Stimulated activated CD8-positive, alpha-beta memory T cell treated with anti-CD3 and anti-CD28 coated beads, Interleukin-2, amount 100 ng/mL, for 1 hour (primary cell): ENCODE results near the gene ANKRD44.

Experiments used
- DNase-seq, 2 donors: peaks; one replicate each; pipeline ENCODE4 v3.0.0-alpha.2; 2020; ENCODE audit warnings: low read depth in 2 of 2

The ANKRD44 gene

DNA sequence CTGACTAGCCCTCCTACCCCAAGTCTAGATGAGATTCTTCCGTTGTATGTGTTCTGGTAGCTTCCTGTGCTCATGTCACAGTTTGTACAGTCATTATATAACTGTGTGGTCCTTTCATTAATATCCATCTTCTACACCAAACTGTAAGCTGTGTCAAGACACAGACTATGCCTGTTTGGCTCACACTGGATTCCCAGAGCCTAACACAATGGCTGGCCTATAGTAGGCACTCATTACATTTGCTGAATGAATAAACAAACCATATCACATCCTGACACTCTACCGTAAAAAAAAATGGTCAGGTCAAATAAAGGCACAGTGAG lies 72.6 kb downstream of the ANKRD44 start:
- DNase-seq = no peak

DNA sequence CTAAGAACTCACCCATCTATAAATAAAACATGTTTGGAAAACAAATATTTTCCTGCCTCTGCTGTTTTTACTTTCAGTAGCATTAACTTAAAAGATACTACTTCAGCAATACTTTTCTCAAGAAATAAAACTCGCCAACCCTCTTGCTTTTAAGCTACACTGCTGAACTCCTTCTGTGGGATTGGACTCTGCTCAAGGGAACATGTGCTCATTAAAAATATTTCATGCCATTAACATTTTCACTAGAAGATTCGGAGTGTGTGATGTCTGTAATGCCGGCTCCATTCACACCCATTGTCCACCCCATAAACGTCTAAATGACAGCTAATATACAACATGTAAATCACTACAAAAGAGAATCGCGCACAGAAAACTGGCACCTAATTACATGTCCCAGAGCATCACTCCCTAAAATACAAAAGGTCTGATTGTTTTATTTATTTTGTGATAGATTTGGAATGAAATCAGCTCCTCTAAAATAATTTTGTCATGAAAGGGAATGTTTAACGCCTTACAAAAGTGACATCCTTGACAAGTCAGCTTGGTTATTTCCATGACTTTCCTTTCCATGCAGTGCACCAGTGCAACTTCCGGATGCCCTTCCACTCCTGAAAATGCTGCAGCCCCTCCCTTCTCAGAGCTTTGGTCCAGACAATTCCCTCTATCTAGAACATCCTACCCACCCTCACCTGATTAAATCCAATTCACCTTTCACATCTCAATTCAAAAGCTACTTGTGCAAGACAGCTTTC lies 73.1 kb downstream of the ANKRD44 start:
- no peak for DNase-seq

DNA sequence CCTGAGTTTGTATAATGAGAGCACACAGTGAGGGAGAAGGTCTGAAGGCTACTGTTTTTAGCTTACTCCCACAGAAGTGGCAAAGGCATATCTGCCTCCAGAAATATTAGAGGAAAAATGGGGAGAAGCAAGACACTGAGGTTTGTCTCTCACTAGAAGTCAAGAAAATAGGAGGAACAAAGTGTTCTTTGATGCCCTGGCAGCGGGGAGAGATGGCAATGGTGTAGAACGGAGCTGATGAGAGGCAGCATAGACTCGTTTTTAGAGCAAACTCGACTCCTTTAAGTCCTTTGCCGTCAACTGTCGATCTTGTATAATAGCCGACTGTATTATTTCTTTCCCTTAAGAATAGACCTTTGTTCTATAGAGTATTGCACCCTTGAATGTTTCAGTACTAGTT lies 73.8 kb downstream of the ANKRD44 start:
- DNase-seq = no peak

DNA sequence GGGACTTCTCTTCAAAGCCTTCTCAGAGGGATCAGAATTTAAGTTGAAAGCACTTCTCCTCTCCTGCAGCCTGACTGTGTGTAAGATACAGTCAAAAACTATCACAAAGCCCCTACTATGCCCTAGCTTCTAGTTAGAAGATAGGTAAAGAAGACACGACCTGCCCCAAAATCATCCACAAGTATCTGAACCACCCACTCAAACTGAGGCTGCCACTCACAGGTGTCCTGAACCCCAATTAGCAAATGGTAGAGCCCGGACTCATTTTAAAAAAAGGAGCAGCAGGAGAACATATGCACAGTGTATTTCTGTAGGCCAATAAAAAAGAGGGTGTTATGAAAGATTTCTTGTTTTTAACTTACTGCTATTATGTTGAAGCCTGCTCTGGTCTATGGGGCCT lies 74.4 kb downstream of the ANKRD44 start:
- no peak for DNase-seq

DNA sequence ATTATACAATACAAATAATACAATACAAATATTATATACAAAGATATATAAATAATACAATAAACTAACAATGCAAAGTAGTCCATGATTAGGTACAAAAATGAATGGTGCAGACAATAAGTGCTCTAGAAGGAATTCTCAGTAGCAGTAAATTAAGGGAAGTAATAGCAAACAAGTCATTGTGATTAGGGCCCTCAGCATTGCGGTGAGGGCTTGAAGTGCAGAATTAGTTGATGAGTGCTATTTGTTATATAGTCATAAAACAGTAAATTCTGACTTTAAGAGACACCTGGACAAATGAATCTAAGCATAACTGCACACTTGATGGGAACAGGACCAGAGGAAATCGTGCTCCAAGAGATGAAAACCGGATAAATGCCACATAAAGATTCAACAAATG lies 74.9 kb downstream of the ANKRD44 start:
- DNase-seq = no peak

DNA sequence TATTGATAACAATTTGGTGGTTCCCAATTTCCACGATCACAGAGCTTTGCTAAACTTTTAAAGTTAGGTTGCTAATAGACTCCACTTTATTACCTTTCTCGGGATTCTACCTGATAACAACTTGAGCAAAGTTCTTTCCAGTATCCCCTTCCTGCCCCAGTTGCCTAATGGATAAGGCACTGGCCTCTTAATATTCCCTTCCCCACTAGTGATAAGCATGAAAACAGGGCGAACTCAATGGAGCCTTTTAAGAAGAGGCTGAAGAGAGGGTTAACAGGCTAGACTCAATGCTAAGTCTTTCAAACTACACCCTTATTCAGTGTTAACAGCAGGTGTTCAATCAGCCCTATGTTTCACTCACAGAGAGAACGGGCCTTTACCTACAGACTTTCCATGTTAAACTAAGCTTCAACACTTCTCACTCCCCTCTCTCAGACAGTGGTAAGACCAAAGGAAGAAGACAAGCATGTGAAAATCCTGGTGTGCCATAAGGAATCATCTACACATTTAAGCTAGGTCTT lies 75.8 kb downstream of the ANKRD44 start:
- no peak for DNase-seq

DNA sequence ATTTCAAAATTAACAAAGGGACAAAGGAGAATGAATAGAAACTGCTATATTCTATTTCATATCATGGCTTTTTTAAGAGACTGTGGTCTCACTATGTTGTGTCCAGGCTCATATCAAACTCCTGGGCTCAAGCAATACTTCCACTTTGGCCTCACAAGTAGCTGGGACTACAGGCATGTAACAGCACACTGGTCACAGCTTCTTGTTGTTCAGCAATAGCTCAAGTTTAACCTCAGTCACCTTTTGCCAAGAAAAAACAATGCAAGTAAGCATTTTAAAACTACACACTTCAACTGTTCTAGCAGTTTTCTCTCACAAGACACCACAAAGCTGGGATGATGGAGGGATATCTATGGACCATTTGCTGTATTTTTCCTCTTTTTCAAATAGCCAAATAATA lies 77.1 kb downstream of the ANKRD44 start:
- no peak for DNase-seq

DNA sequence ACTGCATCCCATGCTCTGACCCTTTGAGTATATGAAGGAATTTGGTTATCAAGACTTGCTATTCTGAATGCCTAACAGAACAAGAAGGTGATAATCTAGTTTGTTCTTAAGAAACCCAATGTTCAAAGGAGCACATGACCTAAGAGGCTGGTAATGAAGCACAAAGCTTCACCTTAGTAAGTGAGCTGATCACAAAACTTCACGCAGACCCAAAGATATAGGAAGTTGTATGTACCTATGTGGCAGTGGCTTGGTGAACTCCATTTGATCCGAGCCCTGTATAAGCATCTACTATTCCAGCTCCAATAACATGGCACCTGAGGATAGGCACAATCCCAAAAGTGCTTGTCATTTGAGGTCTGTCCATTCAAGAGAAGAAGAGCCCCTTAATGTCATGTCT lies 78.6 kb downstream of the ANKRD44 start:
- no peak for DNase-seq

DNA sequence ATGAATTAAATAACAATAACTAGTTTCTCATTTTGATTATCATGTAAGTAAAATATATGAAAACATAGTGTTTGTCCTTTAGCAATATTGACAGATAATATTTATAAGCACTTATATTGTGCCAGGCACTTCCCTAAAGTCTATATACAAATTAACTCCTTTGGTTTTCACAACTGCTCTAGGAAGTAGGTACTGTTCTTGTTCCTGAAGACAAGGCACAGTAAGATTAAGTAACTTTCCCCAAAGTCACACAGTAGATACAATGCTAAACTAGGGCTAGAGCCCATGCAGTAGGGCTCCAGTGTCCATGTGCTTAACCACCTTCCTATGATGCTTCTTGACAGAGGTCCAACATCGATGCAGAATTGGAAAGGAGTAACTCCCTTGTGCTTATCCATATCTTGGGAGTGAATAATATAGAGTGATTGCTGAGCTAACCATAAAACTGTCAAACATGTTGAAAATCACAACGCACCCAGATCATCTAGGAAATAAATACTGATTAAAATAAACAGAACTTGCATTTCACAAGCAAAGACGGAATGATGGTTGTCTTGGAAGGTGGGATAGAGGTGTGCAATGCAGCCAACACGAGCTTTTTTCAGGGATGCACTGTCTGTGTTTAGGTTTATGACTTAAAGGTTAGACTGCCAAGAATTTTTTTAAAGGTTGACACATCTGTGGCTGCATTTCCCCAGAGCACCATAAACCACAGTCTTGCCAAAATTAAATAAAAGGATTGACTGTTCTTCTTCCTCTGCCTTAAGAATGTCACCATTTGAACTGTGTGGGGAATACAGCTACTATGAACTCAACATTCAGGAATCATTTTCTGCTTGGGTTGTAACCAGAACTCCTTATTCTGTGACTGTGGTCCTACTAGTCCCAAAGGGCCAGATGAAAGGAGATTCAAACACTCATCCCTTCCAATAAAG lies 80.8 kb downstream of the ANKRD44 start:
- no peak for DNase-seq

DNA sequence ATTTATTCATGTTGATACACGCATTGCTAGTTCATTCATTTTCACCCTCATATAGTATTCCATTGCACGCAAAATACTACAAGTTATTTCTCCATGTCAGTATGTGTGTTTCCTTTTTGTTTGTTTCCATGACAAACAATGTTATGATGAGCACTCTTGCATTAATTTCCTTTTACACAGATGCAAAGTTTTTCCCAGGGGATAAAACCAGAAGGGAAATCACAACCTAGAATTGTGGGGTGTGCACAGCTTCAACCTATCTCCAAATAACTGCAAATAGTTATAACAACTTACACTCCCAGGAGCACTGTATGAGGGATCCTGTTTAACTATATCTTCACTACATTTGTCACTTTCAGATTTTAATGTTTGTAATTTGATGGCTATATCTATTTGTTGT lies 87.1 kb downstream of the ANKRD44 start:
- no peak for DNase-seq

DNA sequence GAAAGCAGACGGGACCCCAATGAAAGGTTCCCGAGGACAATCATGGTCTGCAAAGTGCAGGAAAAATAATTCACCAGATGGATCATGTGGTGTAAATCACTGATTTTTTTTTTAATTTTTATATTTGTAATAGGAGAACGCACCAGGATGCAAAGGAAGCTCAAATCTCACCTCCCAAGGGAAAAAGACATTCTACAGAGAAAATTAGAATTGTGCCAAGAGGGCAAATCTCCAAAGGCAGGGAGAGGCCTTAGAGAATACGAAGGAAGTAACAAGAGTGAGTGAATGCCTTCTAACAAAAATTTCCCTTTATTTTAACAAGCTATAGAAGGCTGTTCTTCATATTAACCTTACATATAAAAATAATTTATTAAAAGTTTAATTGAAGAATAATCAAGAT lies 90.9 kb downstream of the ANKRD44 start:
- DNase-seq = no peak

DNA sequence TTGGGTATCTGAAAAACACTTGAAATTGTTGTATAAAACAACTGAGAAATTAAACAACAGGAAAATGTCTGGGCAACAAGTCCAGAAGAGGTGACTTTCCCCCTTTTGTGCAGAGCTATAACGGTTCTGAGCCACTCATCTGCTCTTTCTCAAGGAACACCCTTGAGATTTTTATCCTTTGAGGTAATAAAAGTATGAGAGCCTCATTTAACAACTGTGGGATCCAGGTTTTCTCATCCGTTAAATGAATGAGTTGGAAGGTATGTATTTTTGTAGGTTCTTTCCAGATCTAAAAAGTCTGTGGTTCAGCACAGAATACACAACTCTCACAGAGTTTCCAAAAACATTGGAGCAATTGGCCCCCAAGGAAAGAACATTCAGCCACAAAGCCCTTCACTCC lies 93.0 kb downstream of the ANKRD44 start:
- no peak for DNase-seq

DNA sequence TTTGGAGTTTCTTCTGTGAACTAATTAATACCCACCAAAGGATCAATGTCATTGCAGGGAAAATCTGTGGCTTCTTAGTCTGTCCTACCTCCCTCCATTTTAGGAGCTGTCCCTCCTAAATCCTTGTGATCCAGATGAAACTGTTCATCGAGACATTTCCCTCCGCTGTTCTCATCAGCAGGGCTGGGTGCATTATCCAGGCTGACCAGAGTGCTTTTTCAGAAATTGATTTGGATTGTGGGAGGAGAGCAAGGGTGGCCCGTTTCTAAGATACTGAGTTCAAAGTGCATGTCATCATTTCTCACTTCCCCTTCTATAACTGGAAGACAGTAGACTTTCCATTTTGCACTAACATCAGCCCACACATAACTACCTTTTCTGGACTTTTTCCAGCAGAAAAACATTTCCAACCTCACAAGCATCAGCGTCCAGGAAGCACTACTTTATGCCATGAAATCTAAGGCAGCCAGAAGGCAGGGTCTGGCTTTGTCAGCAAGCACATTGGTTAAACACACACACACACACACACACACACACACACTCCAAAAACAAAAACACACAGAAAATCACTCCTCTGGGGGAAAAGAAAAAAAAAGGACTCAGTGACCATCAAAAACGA lies 94.1 kb downstream of the ANKRD44 start:
- DNase-seq = no peak

DNA sequence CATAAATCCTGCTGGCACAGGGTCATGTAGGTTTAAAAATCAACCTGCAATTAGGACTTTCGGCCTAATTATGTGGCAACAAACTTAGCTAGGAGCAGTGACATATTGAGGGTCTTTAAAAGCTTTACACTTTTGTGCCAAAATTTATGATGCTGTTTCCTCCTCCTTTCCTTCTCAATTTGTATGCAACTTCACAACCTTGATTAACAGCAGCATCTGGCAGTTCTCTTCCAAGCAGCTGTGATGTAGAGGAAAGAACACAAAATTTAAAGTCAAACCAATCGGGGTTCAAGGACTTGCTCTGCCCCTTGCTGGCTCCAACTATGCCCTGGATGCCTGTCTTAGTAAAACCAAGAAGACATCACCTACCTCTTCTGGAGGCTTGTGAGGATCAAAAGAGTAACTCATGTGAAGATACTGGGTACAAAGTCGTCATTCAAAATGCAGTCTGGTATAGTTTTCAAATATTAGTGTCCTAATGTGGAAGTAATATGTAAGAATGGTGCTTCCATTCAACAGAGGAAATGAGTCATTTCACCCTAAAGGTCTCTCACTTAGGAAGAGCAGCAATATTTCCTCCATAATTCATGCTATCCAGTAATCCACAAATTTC lies 94.7 kb downstream of the ANKRD44 start:
- DNase-seq = no peak

DNA sequence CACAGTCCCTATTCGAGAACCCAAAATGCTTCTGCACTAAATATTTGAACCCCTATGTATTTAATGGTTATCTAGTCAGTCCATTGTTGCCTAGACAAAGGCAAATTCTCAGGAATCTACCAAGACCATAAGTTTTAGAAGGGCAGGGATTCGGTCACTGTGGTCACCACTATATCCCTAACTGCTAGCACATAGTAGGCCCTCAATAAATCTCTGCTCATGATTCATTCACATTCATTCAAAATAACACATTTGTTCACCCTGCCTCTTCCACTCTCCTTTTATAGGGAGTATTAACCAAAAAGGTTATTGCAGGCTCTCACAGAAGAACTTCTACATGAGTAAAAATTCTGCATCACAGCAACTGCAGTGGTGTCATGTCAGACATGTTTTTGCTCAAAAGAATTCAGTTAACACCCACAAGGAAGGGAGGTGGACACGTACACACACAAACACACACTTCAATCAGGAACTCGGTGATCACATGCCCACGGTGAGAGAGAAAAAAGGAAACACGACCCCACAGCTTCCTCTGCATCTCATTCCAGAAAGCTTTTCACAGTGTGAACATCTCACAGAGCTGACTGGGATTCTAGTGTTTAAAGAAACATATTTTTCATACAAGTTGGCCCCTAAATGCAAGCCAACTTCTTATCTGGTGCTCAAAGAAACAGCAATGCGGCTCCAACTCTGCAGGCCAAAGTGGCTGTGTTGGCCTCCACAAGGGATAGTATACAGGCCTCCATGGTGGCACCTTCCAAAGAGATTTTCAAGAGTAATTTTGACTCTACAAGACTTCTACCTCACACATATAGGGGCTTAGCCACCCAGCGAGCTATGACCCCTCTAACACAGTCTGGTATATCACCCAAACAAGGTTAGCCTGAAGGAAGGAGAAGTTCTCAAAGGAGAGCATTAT lies 98.0 kb downstream of the ANKRD44 start:
- no peak for DNase-seq

DNA sequence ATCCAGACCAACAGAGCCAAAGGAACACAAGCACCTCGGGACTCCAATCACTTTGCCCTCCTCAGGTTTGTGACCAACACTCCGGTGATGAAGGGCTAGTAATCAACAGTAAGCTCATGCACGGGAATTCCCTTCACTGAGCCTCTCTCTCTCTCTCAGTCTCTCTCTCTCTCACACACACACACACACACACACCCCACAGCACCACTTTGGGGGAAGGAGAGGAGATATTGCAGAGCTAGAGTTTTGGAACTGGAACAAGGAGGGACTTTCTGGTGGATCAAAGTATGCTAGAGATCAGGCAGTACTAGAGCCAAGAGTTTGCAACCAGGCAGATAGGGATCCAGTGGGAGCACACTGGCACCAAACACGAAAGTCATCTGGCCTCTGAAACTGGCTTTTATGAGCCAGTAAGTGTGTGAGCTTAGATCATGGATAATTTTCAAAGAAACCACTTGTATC lies 98.7 kb downstream of the ANKRD44 start:
- no peak for DNase-seq

DNA sequence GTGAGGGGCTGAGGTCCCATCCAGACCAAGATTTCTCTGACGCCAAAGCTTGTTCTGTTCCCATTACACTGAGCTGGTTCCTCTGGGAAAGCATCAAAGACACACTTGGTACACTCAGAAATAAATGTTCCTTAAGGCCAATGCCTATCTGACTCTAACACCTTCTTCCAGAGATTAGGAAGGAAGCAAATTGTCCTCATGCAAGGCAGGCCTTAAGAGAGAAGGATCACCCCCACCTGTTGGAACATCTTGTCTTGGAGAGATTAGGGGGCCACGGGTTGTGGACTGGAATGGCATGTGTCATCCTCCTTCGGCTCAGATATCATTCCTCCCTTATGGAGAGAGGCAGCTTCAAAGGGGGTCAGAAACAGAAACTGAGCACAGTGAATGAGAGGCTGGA lies 100.2 kb downstream of the ANKRD44 start:
- DNase-seq = no peak

DNA sequence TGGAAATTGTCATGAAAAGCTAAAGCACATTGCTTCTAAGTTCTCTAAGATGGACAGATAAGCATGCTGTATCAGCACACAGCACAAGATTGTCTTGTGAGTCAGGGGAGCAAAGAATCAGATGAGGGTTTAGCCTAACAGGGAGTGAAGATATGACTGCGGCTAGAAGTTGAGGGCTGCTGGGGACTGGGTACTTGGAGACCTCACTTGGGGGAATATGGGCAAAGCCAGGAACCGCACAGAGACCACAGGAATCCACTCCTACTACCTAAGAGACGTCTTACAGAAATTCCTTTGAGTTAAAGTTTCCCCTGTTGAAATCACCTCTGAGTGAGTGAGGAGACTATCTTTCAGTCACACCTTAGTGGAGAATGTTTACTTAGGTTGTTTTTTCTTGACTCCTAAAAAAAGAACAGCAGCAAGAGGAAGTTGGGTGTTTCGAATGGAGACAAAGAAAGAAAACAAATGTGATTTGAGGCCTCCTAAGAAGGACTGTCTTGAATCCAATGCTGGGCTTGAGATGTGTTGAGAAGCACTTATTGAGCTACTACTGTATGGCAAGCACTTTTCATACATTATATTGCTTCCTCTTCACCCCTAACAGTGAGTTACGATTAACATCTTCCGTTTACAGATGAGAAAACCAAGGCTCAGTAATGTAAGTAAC lies 100.7 kb downstream of the ANKRD44 start:
- DNase-seq = no peak

DNA sequence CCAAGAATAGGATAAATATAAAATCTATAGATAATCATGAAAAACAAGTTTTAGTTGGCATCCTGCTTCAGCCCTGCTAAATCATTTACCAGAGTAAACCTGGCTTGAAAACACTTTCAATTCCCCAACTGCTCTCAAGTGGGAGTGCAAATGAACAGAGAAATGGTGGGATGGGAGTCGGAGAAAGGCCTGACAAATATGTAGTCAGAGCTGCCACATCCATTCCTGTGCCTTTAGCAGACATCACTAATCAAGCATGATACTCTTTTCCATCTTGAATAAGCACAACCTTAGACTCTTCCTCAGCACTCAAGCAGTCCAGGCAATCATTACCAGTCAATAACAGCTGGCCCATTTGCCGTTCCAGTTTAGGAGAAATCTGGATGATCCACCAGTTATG lies 101.3 kb downstream of the ANKRD44 start:
- DNase-seq = no peak

DNA sequence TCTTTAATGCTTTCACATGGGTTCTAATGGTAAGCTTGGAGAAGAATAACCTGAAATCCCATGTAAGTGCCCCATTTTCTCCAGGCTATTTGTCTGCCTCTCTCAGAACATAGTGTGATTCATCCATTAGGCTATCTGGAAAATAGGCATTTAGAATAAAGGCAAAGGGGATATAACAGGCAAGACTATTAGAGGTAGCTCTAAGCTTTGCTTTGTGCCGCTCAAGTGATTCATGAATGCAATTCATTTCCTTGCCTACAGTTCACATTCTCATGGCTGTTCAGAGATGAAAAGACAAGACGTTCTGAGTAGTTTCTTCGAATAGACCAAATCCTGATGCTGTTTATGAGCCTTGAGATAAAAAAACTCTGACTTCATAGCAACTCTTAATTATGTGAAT lies 101.7 kb downstream of the ANKRD44 start:
- DNase-seq = no peak
